ENCODE results near the gene UIMC1. TPM values are rescaled to one million over a fixed set of nuclear protein-coding genes. Genes with fewer than 3 reads are reported as not detected.

Gene UIMC1
- total RNA-seq, 1 experiment from 2014 or later, result 20.7 TPM

DNA sequence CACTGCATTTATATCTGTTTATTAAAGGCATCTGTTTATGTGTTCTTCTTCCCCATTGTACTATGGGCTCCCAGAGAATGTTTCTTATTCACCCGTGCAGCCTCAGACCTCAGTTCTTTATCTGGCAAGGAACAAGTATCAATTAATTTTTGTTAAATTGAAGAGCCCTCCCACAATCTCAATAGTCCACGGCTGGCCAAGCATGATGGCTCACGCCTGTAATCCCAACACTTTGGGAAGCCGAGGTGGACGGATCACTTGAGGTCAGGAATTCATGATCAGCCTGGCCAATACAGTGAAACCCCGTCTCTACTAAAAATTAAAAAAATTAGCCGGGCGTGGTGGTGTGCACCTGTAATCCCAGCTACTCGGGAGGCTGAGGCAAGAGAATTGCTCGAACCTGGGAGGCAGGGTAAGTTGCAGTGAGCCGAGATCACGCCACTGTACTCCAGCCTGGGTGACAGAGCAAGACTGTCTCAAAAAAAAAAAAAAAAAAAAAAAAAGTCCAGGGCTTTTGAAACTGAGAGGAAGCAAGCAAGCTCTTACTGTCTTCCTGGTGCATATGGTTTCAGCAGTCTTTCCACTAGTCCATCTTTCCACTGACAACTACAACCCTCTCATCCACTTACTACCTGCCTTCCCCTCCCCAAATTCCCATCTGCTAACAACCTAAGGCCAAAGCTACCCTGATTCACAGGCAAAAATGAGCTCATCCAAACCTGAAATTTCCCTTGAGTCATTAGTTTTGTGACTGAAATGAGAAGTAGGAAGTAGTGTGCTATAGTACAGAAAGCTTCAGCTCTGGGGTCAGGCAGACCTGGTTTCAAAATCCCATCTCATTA, 105.1 kb downstream of the UIMC1 start:
- no peak overlapping the region for H3K4me2 ChIP-seq (ENCODE audit: low read length)
- intact Hi-C loops (cut with micrococcal nuclease), result no loop called here
- H3F3A ChIP-seq (ENCODE audit: low read length, unreplicated experiment), result no peaks in the 10 kb centered on the region
- H2AFZ ChIP-seq (ENCODE audit: low read length), result no peak overlapping the region
- no peaks in the 10 kb centered on the region for H3K79me2 ChIP-seq (ENCODE audit: low read length)
- no peaks in the 10 kb centered on the region for H4K20me1 ChIP-seq (ENCODE audit: low read length)
- no peak overlapping the region for H3K27ac ChIP-seq (ENCODE audit: low read length)
- DNase-seq, result no peak
- no peak for ATAC-seq
- no peak overlapping the region for H3K9ac ChIP-seq (ENCODE audit: low read length)
- no peaks in the 10 kb centered on the region for H3K9me2 ChIP-seq (replicated peaks; ENCODE audit: low read length)
- POLR2A ChIA-PET (ENCODE audit: unreplicated experiment), result no interaction called here
- no peak overlapping the region for H3K4me3 ChIP-seq (ENCODE audit: low read length)
- TF ChIP-seq CTCF (conservative IDR thresholded peaks at IDR 0.05; ENCODE audit: low read depth, low read length), result no peak
- TF ChIP-seq EZH2phosphoT487 (IDR thresholded peaks at IDR 0.05; ENCODE audit: borderline replicate concordance, low read length), result no peak
- no peak for TF ChIP-seq EZH2 (IDR thresholded peaks at IDR 0.05; ENCODE audit: low read length, unreplicated experiment)
- H3K4me1 ChIP-seq (ENCODE audit: insufficient read depth, low read length), result no peaks in the 10 kb centered on the region
- no peaks in the 10 kb centered on the region for H3K9me3 ChIP-seq (ENCODE audit: low read length)
- BruUV-seq (replicated peaks), result TSS peak; percentile 9
- peaks cover 36% of the 10 kb centered on the region for H3K36me3 ChIP-seq (ENCODE audit: low read depth, low read length)
- CTCF ChIA-PET, result interaction anchor here (0.7 kb wide), 1 partner anchor 241 kb away, joined by 4 read pairs; no protein-coding TSS in a partner anchor
- no peaks in the 10 kb centered on the region for H3K27me3 ChIP-seq (ENCODE audit: low read length)

DNA sequence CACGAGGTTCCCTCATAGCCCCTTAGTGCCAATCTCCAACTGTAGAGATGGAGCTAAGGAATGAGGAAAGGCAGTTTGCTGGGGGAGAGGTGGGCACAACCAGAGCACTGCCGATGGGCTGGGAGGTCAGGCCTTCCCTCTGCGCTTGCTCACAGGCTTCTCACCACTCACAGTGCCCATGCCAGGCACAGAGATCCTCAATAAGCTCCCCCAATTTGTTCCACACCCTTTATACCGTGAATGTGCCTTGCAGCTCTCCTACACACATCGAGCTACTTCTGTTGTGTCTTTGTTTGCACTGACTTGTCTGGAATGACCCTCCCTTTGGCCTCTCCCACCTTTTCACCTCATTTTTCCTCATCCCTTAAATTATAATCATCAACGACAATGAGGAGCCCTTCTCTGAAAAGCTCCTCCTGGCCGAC, 105.8 kb downstream of the UIMC1 start:
- Histone ChIP-seq H3K9ac (ENCODE audit: low read length) (no peak overlapping the region), H3K27ac (ENCODE audit: low read length) (no peak overlapping the region), H4K20me1 (ENCODE audit: low read length) (no peaks in the 10 kb centered on the region), H3K27me3 (ENCODE audit: low read length) (no peaks in the 10 kb centered on the region), H2AFZ (ENCODE audit: low read length) (no peak overlapping the region), H3K9me3 (ENCODE audit: low read length) (no peaks in the 10 kb centered on the region), H3K4me3 (ENCODE audit: low read length) (no peak overlapping the region), H3F3A (ENCODE audit: low read length, unreplicated experiment) (no peaks in the 10 kb centered on the region), H3K4me2 (ENCODE audit: low read length) (no peak overlapping the region), H3K9me2 (replicated peaks; ENCODE audit: low read length) (no peaks in the 10 kb centered on the region), H3K79me2 (ENCODE audit: low read length) (no peaks in the 10 kb centered on the region), H3K4me1 (ENCODE audit: insufficient read depth, low read length) (no peaks in the 10 kb centered on the region), H3K36me3 (ENCODE audit: low read depth, low read length) (peaks cover 29% of the 10 kb centered on the region)
- BruUV-seq (replicated peaks), result no TSS peak
- ATAC-seq, result no peak
- TF ChIP-seq EZH2 (IDR thresholded peaks at IDR 0.05; ENCODE audit: low read length, unreplicated experiment) (no peak), CTCF (conservative IDR thresholded peaks at IDR 0.05; ENCODE audit: low read depth, low read length) (no peak), EZH2phosphoT487 (IDR thresholded peaks at IDR 0.05; ENCODE audit: borderline replicate concordance, low read length) (no peak)
- DNase-seq, result no peak
- ChIA-PET POLR2A (ENCODE audit: unreplicated experiment) (no interaction called here), CTCF (interaction anchor here (0.7 kb wide), 1 partner anchor 240 kb away, joined by 4 read pairs; no protein-coding TSS in a partner anchor)
- intact Hi-C loops (cut with micrococcal nuclease), result no loop called here

Measured in PC-3 (cell line).